Ovary (tissue), 9 donors: ENCODE measurements around the gene FAM13C. TPM values are rescaled to one million over a fixed set of nuclear protein-coding genes. Genes with fewer than 3 reads are reported as not detected.

Experiments used
- DNase-seq, 5 donors: peaks; one replicate each; pipeline ENCODE4 v3.0.0-alpha.2; 2019 to 2020
- H3K27ac ChIP-seq, 2 donors: fragments of 200-600 bp; one replicate each; pipeline versions ENCODE4 v1.5.1 to v1.8.0; 2019 to 2022
- H3K27me3 ChIP-seq: fragments of 200-600 bp; one replicate; pipeline ENCODE4 v1.8.0; 2022
- H3K36me3 ChIP-seq: fragments of 200-600 bp; sonication (generic); one replicate; pipeline ENCODE4 v1.5.1; 2019
- H3K4me1 ChIP-seq: one replicate; pipeline ENCODE4 v1.8.1; 2013; ENCODE audit warnings: mild to moderate bottlenecking, moderate library complexity; ENCODE audit not compliant: insufficient read depth
- H3K4me3 ChIP-seq: fragments of 200-600 bp; sonication (generic); one replicate; pipeline ENCODE4 v1.5.1; 2017
- H3K9me3 ChIP-seq, 2 donors: fragments of 200-600 bp in 1 of 2; sonication (generic) in 1 of 2; one replicate each; pipeline versions ENCODE4 v1.5.1 to v1.8.1; 2013 to 2019; ENCODE audit warnings: mild to moderate bottlenecking in 1 of 2, moderate library complexity in 1 of 2
- EP300 ChIP-seq: sonication (generic); formaldehyde crosslinking; IDR thresholded peaks from one replicate; pipeline ENCODE4 v1.6.1; 2017; ENCODE audit warnings: antibody characterized with exemption
- POLR2A ChIP-seq: fragments of 450-650 bp; IDR thresholded peaks from one replicate; pipeline ENCODE4 v1.6.1; 2017; ENCODE audit warnings: antibody characterized with exemption, mild to moderate bottlenecking, moderate library complexity
- WGBS, 3 donors: extraction: QIAGEN DNeasy Blood & Tissue Kit in 1 of 3; methylation state at CpG; one replicate each; pipeline versions ENCODE4 v1.1.5 to v1.1.7; 2013 to 2017; 5-methylcytosine and 5-hydroxymethylcytosine counted together
- intact Hi-C, 4 donors: fragments of 100-400 bp; cut with DNase I; formaldehyde crosslinking; loops; one replicate each; pipeline versions ENCODE4 v1.11.0 to v1.15.1; 2022 to 2023
- polyA plus RNA-seq, 2 donors: library from polyadenylated mRNA; stranded (reverse); fragments of 200-250 nt in 1 of 2; fragments of 350-450 nt in 1 of 2; fragmentation: Illumina TruSeq in 1 of 2; extraction: RNeasy Lipid Tissue Mini Kit (QIAGEN cat#74804) in 1 of 2; gene quantifications; one replicate each; pipeline ENCODE4 v1.2.3, GENCODE V29; 2013 to 2014
- total RNA-seq, 7 donors: library from RNA; depleted of rRNA in 2 of 7; stranded (reverse); fragments of >200 nt in 2 of 7; fragmentation: NEBNext Ultra II Directional in 3 of 7; extraction: Animal tissue kit (Norgen Biotek cat#: 25700) in 3 of 7; gene quantifications; one replicate each; pipeline versions ENCODE4 v1.1.0 to v1.2.4, GENCODE V29; 2016 to 2023
- TF ChIP-seq, protein P1 (sequence below), 3 donors: fragments of 450-650 bp in 2 of 3; fragments of 200-600 bp in 1 of 3; IDR thresholded peaks; one replicate each; pipeline versions ENCODE4 v1.5.1 to v1.8.0; 2016 to 2022; ENCODE audit warnings: antibody characterized with exemption in 3 of 3, mild to moderate bottlenecking in 1 of 3
- donor health status: DM: no; HTN: no; CAD: no; lungs with moderate emphysema.
- donor health status: DM: no; HTN: no; CAD: no.
- donor health status: Bipolar disorder and iron deficiency.
- donor health status: DM: yes; HTN: yes; CAD: no.
- donor health status: DM: no; HTN: no; CAD: no.
- donor health status: DM: yes; HTN: yes; CAD: no.

The FAM13C gene
- total and polyA plus RNA-seq, 9 donors, result 11.9 to 35.2 (median 20.2) TPM

DNA sequence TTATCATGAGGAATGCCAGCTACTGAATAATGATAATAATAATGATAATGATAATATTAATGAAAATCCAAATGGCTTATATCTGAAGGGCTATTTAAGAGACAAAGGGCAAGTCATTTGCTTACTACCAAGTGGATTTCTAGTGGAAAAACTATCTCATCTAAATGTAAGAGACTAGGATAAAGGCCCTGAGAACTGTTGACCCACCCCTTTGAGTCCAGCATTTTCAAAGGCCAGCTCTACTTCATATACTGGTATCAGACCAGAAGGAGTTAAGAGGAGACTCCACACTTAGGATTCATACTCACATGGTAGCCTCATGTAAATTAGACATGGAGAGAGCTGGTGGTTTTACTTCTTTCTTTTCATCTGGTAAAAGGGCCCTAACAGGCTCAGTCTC lies 109.9 kb downstream of the FAM13C start:
- no peaks in the 10 kb centered on the region for H3K36me3 ChIP-seq
- no peak overlapping the region for H3K4me3 ChIP-seq
- no peak overlapping the region for H3K27ac ChIP-seq
- intact Hi-C loops, result no loop called here
- no peaks in the 10 kb centered on the region for H3K9me3 ChIP-seq
- H3K27me3 ChIP-seq, result no peaks in the 10 kb centered on the region
- DNase-seq, result no peak
- TF ChIP-seq POLR2A (no peak), EP300 (no peak)
- TF ChIP-seq, protein P1, sequence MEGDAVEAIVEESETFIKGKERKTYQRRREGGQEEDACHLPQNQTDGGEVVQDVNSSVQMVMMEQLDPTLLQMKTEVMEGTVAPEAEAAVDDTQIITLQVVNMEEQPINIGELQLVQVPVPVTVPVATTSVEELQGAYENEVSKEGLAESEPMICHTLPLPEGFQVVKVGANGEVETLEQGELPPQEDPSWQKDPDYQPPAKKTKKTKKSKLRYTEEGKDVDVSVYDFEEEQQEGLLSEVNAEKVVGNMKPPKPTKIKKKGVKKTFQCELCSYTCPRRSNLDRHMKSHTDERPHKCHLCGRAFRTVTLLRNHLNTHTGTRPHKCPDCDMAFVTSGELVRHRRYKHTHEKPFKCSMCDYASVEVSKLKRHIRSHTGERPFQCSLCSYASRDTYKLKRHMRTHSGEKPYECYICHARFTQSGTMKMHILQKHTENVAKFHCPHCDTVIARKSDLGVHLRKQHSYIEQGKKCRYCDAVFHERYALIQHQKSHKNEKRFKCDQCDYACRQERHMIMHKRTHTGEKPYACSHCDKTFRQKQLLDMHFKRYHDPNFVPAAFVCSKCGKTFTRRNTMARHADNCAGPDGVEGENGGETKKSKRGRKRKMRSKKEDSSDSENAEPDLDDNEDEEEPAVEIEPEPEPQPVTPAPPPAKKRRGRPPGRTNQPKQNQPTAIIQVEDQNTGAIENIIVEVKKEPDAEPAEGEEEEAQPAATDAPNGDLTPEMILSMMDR (IDR thresholded peaks at IDR 0.05), result no peak
- no peaks in the 10 kb centered on the region for H3K4me1 ChIP-seq

DNA sequence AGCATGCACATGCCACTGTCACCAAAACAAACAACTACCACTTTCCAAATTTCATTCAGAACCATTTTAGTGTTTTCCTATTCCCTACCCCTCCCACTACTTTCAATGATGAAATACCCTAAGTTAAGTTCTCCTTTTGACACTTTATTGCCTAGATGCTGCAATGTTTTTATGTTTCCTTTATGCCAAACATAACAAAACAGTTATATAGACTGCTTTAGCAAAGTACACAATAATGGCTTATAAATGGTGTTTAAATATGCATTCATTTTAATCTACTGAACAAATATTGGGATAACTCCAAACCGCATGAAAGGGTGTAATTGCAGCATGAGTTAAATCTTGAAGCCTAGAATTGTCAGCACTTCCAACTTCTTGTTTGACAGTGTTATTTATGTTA lies 116.7 kb downstream of the FAM13C start:
- Histone ChIP-seq H3K27me3 (no peaks in the 10 kb centered on the region), H3K36me3 (no peaks in the 10 kb centered on the region), H3K4me1 (no peaks in the 10 kb centered on the region), H3K27ac (no peak overlapping the region), H3K4me3 (no peak overlapping the region), H3K9me3 (no peaks in the 10 kb centered on the region)
- no peak for DNase-seq
- no peak for TF ChIP-seq POLR2A
- TF ChIP-seq, protein P1 (IDR thresholded peaks at IDR 0.05), result no peak
- TF ChIP-seq EP300, result no peak
- intact Hi-C loops, result loop anchor here in 1 of 4 donors (10.0 kb wide), 1 partner anchor 329 kb away; no protein-coding TSS in a partner anchor
- 88 to 94% (median 88%) methylated on average over 1 of the region's 1 CpG for WGBS, 3 donors

DNA sequence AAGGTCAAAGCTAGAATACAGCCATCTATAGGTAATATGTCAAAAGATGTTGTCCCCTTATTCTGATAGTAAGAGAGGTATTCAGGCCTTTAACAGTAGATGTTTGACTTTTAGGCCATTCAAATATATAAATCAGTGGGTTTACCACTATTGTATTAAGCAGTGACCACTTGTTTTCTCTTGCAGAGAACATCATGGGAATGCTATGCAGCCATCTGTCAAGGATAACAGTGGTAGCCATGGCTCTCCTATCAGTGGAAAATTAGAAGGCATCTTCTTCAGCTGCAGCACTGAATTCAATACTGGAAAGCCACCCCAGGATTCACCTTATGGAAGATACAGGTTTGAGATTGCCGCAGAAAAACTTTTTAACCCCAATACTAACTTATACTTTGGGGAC lies 117.5 kb downstream of the FAM13C start:
- WGBS, 3 donors, result 93 to 100% (median 99%) methylated on average over 1 of the region's 1 CpG
- Histone ChIP-seq H3K27ac (no peak overlapping the region), H3K4me3 (no peak overlapping the region), H3K4me1 (no peaks in the 10 kb centered on the region), H3K36me3 (no peaks in the 10 kb centered on the region), H3K27me3 (no peaks in the 10 kb centered on the region), H3K9me3 (no peaks in the 10 kb centered on the region)
- intact Hi-C loops, result loop anchor here in 3 of 4 donors (5.0 to 10.0 kb wide), 3 partner anchors 330 to 337 kb away; no protein-coding TSS in a partner anchor
- DNase-seq, result no peak
- TF ChIP-seq, protein P1 (IDR thresholded peaks at IDR 0.05), result no peak
- TF ChIP-seq EP300 (no peak), POLR2A (no peak)

DNA sequence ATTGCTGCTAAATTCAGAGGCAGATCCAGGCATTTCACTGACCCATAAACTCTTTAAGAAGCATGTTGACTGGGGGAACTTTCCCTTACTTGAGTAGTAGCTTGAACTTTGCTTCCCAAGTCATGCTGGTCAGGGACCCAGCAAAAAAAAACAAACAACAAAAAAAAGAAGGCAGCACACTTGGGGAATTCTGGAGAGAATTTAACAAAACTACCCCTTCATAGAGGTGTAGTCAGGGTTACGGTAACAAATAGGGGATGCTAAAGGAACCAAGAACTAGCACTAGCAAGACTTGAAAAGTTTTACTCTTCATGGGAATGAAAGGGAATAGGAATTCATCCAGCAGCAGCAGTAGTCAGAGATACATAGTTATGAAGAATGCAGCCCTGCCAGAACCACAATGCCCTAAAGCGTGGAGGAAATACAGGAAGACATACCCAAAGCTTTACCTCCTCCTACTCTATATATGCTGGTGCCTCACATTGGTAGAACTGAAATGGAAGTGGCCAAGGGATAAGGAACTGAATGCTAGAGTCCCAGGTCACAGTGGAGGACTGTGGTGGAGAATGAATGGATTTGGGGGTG lies 118.6 kb downstream of the FAM13C start:
- TF ChIP-seq POLR2A, result no peak
- TF ChIP-seq, protein P1 (IDR thresholded peaks at IDR 0.05), result no peak
- TF ChIP-seq EP300, result no peak
- H3K27ac ChIP-seq, result no peak overlapping the region
- no peaks in the 10 kb centered on the region for H3K4me1 ChIP-seq
- no peaks in the 10 kb centered on the region for H3K36me3 ChIP-seq
- no peaks in the 10 kb centered on the region for H3K9me3 ChIP-seq
- WGBS, 3 donors, result 98 to 99% (median 98%) methylated on average over 2 of the region's 2 CpGs
- no peaks in the 10 kb centered on the region for H3K27me3 ChIP-seq
- no peak overlapping the region for H3K4me3 ChIP-seq
- intact Hi-C loops, result loop anchor here in 3 of 4 donors (5.0 to 10.0 kb wide), 3 partner anchors 331 to 339 kb away; no protein-coding TSS in a partner anchor
- DNase-seq, result no peak
